NCI-H226 (cell line): ENCODE measurements around the gene ZIC4.

ENCODE experiments used
- DNase-seq: peaks from one replicate; pipeline ENCODE4 v3.0.0-alpha.2; 2015

ZIC4 gene

GRCh38 chr3:147404000-147404799 lies 2.1 kb downstream of the ZIC4 start:
- no peak for DNase-seq

DNA sequence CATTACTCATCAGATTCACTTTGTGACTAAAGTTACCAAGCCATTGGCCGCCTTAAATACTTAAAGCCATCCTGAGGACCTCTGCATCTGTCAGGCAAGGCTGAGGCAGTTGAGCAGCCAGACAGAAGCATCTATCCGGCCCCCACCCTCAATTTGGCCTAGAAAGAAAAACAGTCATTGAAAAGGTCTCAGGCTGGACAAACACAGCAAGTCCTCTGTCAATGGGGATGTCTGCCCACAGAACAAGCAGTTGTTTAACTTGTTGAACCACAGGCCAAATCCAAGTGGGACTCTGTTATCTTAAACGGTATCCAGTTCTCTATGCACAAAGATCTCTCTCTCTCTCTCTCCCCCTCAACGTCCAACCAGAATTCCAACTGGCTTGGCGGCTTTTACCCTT lies 2.8 kb downstream of the ZIC4 start:
- no peak for DNase-seq

- DNase-seq = no peak
Measured at GRCh38 chr3:147402159-147402558, 4.2 kb downstream of the ZIC4 start.

DNA sequence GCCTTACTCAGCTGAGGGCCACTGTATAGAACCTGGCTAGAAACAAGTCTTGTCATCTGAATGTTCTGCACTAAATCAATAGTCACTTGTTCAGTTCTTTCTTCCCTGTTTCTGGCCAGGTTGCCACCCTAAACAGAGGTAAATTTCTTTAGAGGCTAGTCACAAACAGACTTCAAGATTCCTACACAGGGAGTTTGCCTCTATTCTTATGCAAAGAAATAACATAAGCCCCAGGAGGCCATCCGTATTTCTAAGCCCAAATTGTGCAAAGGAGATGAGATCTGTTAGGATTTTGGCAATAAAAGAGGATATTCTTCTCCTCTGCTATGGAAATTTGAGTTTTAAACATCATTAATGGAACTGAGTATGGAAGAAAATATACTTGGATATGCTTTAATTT lies 4.9 kb downstream of the ZIC4 start:
- no peak for DNase-seq

DNA sequence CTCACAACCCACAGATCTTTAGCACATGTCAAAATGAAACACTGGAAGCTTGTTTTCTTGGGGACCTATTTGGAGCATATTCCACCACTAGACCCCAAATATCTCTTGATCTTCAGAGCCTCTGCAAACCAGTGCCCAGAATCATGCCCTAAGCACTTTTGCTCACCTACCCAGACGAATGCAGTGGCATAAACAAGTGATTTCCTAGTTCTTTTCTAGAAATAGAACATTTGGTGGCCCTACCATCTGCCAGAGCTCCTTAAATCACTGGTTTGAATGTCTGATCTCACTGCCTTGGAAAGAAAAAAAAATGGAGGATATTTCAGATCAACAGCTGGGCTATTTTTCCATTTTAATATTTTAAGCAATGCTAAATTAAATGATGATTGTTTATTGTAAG lies 5.3 kb downstream of the ZIC4 start:
- no peak for DNase-seq

GRCh38 chr3:147400111-147400510 lies 6.2 kb downstream of the ZIC4 start:
- no peak for DNase-seq

- peak; percentile 6 for DNase-seq
Measured at GRCh38 chr3:147398813-147399534, 7.4 kb downstream of the ZIC4 start.

DNA sequence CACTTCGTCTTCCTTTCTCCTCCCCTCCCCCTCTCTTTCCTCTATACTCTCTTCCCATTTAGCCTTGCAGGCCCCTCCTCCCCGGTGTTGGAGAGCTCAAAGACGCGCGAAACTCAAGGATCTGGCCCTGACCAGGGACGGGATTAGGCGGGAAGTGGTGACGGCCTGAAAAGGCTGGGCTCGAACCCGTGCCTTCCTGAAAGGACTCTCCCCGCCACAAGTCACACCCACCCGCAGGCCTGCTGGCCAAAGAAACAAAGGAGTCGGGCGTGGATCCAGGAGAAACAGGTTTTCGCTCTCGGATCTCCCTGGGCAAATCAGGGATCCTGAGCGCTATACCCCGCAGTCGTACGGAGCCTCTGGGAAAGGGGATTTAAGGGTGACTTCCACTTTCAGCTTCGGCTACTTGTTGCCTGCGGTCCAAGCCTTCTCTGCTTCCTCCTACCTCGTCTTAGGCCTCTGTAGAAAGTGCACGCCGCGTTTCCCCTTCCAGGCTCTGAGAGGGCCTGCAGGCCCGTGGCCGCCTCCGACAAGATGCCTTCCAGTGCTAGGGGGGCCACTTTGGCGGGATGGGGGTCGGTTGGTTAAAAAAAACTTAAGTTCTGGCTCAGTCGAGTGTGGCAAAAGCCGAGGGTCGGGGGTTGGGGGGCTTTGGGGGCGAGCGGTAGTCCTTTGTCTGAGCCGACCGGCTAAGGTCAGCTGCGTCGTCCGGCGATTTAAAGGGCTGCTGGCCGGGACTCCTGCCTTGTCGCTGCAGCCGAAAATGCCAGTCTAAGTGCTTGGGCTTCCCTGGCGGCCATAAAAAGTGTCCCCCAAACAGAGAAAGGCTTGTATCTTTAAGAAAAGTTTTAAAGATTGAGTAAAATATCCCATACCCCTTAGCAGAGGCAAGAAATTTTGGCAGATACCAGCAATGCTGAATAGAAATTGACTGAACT lies 8.2 kb downstream of the ZIC4 start:
- no peak for DNase-seq

- DNase-seq = no peak
Measured at GRCh38 chr3:147397155-147397874, 9.0 kb downstream of the ZIC4 start.

- DNase-seq = no peak
Measured at GRCh38 chr3:147396712-147397046, 9.7 kb downstream of the ZIC4 start.

GRCh38 chr3:147395899-147396711 lies 10.2 kb downstream of the ZIC4 start:
- no peak for DNase-seq

DNA sequence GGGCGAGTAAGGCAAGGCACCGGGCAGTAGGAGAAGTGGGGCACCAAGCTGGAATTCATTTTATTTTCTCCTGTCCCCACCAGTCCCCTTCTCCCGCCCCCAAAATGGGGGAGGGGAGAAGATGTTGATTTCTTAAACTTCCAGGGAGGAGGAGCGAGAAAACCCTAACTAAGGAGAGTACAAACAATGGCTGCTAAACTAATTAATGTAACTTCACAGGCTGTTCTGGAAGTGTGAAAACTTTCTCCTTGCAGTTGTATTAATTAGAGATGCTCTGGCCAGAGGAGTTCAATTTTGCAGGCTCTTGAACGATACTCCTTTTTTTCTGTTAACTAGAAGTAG lies 11.5 kb downstream of the ZIC4 start:
- DNase-seq = no peak

GRCh38 chr3:147393943-147394883 lies 12.1 kb downstream of the ZIC4 start:
- DNase-seq = no peak

GRCh38 chr3:147393261-147393942 lies 12.9 kb downstream of the ZIC4 start:
- no peak for DNase-seq

GRCh38 chr3:147392625-147392946 lies 13.8 kb downstream of the ZIC4 start:
- no peak for DNase-seq

DNA sequence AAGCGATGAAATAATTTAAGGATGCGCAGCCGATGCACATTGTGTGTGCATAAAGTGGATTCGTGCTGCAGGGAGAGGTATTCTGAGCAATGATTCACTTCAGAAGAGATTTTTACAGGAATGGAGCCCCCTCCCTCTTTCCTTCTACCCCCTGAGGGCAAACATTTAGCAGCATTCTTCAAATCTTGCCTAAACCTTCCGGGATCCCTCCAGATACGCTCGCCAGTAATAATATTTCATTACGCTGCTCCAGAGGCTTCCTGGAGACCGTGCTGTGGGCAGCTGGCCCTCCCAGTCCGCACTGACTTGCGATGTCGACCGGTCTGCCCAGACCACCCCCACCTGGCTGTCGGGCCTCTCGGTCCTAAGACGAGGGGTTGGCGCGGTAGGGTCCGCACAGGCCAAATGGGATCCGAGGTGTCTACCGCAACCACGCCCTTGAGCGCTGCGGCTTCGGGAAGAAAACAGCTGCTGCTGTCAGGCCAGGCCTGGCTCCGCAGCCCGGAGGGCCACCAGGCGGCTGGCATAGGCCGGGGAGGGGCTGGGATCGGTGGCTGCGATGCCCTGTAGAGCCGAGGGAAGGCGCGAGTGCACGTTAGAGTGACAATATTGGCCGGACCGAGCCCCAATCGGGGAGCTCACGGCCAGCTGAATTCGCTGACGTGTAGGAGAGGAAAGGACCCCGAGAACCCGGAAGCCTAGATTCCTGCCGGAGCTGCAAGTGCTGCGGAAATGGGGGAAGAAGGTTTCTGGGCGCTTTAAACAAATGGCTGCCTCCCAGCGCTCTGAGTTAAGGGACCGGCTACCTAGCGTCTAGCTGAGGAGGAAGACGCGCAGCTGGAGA lies 14.3 kb downstream of the ZIC4 start:
- no peak for DNase-seq

DNA sequence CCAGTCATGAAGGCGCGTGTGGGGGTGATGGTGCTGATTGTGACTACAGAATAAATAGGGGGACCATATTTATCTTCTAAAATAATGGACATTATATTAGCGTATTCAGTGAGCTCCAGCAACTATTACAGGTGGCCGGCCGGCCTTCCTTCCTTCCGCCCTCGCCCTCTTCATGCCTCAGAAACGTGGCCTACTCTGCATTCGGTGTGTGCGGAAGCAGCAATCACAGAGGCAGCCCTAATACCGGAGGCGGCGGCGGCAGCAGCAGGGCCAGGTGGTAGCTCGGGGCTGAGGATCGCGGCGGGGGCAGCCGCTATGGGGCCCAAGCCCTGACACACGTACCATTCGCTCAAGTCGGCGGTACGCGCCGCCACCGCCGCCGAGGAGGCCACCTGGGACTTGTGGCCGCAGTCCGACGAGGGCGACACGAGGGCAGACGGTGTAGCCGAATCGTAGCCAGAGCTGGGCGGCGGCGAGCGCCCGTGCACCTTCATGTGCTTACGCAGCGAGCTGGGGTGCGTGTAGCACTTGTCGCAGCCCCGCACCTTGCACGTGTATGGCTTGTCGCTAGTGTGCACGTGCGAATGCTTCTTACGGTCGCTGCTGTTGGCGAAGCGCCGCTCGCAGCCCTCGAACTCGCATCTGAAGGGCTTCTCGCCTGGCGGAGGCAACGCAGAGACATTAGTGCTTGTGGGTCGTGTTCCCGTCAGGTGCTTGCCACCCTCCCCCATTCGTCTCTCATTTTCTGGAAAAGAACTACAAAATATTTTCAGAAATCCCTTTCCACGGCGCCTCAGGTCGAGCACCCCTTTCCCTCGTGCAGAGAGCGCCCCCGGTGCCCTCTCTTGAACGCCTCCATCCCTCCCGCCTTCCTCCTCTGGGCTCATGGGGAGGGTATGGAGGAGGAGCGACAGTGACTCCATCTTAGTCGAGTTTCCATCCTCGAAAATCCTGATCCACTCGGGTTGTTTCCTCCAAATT lies 15.5 kb downstream of the ZIC4 start:
- no peak for DNase-seq

GRCh38 chr3:147389717-147390116 lies 16.6 kb downstream of the ZIC4 start:
- no peak for DNase-seq
